Retinal pigment epithelial cell (primary cell): ENCODE results near the gene DOCK8.

Experiments
- DNase-seq: peaks from one replicate; pipeline ENCODE4 v3.0.0-alpha.2; 2010; ENCODE audit warnings: low read depth
- H3K4me3 ChIP-seq: 2 replicates; pipeline ENCODE4 v1.5.1; 2011; ENCODE audit warnings: mild to moderate bottlenecking, low read length, control low read depth, moderate library complexity
- CTCF ChIP-seq: conservative IDR thresholded peaks from 2 replicates; pipeline ENCODE4 v1.5.1; 2011; ENCODE audit warnings: low read depth, low read length, control low read depth, inconsistent platforms

The DOCK8 gene

DNA sequence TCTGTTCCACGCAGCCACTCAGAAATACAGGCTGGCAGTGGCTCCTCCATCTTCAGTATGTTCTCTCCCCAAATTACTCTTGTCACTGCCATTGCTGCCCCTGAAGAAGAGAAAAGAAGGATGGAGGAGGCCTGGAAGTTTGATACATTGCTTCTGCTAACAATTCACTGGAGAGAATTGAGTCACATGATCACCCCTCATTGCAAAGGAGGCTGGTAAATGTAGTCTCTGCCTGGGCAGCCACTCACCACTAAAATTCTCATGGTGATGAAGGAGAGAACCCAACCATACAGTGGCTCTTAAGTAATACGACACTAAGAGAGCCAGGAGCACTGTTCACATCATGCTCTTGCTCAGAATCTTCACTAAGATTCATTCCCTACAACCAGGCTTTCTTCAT, 112.0 kb downstream of the DOCK8 start:
- DNase-seq = no peak
- no peak overlapping the region for H3K4me3 ChIP-seq
- no peak for TF ChIP-seq CTCF

DNA sequence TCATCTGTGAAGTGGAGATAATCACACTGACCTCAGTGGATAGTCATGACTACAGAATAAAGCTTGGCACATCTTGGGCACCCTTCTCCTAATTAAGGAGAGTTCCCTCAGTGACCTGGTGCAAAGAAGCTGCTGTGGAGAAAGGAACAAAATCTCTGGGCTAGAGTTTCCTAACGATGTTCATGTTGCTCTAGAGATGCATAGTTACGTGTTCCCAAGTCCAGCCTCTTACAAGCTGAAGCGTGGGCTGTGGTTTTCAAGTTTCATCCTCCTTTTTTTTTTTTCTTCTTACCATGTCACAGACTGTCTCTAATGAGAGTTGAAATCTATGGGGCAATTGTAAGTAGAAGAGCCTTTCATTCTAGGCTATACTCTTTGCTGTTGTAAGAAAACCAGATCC, 113.8 kb downstream of the DOCK8 start:
- no peak overlapping the region for H3K4me3 ChIP-seq
- no peak for TF ChIP-seq CTCF
- DNase-seq = no peak

- no peak for TF ChIP-seq CTCF
- no peak for DNase-seq
- H3K4me3 ChIP-seq = no peak overlapping the region
These were observed 116.5 kb downstream of the DOCK8 start for GRCh38 chr9:331197-331596.

- no peak for TF ChIP-seq CTCF
- no peak overlapping the region for H3K4me3 ChIP-seq
- no peak for DNase-seq
These were observed 120.7 kb downstream of the DOCK8 start for GRCh38 chr9:335373-335772.

DNA sequence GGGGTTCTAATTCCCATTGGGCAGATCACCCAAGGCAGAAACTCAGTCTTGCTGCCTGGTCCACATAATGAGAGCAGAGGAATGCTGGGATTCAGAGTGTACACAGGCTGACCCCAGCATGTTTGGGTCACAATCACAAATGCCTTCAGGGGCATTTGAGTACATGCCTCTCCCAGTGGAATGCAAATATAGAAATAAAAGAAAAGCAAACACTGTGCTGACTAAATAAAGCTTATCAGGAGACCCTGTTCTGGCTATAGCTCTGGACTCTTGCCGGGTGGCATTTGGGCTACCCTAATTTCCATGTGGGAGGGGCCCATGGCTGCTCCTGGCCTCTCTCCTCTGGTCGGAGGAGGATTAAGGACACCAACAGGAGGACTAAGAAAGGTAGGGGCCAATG, 121.4 kb downstream of the DOCK8 start:
- TF ChIP-seq CTCF = no peak

GRCh38 chr9:338602-339001, 123.9 kb downstream of the DOCK8 start:
- no peak overlapping the region for H3K4me3 ChIP-seq
- no peak for TF ChIP-seq CTCF
- no peak for DNase-seq

More for the DNA sequence above, 121.4 kb downstream of the DOCK8 start:
- H3K4me3 ChIP-seq = no peak overlapping the region
- DNase-seq = no peak

DNA sequence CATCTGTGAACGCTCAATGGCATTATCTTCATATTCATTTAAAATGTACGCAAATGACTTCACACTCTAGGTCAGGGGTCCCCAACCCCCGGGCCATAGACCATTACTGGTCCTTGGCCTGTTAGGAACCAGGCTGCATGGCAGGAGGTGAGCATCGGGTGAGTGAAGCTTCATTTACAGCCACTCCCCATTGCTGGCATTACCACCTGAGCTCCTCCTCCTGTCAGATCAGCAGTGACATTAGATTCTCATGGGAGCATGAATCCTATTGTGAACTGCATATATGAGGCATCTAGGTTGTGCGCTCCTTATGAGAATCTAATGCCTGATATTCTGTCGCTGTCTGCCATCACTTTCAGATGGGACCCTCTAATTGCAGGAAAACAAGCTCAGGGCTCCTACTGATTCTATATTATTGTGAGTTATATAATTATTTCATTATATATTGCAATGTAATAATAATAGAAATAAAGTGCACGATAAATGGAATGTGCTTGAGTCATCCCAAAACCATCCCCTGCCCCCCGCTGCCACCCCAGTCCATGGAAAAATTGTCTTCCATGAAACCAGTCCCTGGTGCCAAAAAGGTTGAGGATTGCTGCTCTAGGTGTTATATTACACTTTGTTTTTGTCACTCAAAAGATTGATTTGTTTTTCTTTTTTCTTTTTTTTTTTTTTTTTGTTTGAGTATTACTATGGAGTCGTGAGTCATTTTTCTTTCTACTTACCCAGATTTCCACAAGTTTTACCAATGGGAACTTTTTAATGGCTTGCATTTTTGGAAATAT, 127.2 kb downstream of the DOCK8 start:
- DNase-seq = no peak
- no peak overlapping the region for H3K4me3 ChIP-seq
- no peak for TF ChIP-seq CTCF
